ENCODE measurements around the gene SFXN5.

GRCh38 chr2:72933207-72933606, 138.3 kb downstream of the SFXN5 start:
- TF ChIP-seq CTCF (IDR thresholded peaks at IDR 0.05) (no peak), POLR2A (IDR thresholded peaks at IDR 0.05) (no peak)

Data from right lobe of liver (tissue), 4 donors.